Measurements from ENCODE around the gene AP1AR. TPM values are rescaled to one million over a fixed set of nuclear protein-coding genes. Genes with fewer than 3 reads are reported as not detected.
"Not testable (repeated sequence)": the region's sequence is repeated elsewhere in the genome, so short reads cannot be mapped to it uniquely, and the experiment has no call there.

AP1AR gene
- total RNA-seq, 4 donors from 2014 or later: 15.0 to 20.4 (median 16.6) TPM

- no peak overlapping the region for H3K27ac ChIP-seq
- no peak for DNase-seq
- intact Hi-C loops (cut with DNase I): no loop called here
- no peaks in the 10 kb centered on the region for H3K27me3 ChIP-seq
- TF ChIP-seq CTCF (IDR thresholded peaks at IDR 0.05): no peak
- TF ChIP-seq POLR2A (IDR thresholded peaks at IDR 0.05): no peak
- H3K9me3 ChIP-seq: no peaks in the 10 kb centered on the region
- no peaks in the 10 kb centered on the region for H3K36me3 ChIP-seq
- H3K4me3 ChIP-seq (replicated peaks in 1 of 3): no peak overlapping the region
- WGBS, 2 donors: 86 to 91% methylated on average over 4 of the region's 4 CpGs
- H3K4me1 ChIP-seq: peaks cover 0 to 26% of the 10 kb centered on the region in 2 donors
These were observed 68.1 kb downstream of the AP1AR start for GRCh38 chr4:112299721-112300120.

GRCh38 chr4:112302320-112303274, 71.0 kb downstream of the AP1AR start:
- Histone ChIP-seq H3K4me1 (peaks cover 0 to 21% of the 10 kb centered on the region in 2 donors), H3K27me3 (no peaks in the 10 kb centered on the region), H3K9me3 (no peaks in the 10 kb centered on the region), H3K36me3 (no peaks in the 10 kb centered on the region), H3K4me3 (replicated peaks in 1 of 3) (no peak overlapping the region), H3K27ac (no peak overlapping the region)
- 78 to 83% methylated on average over 5 of the region's 5 CpGs for WGBS, 2 donors
- intact Hi-C loops (cut with DNase I): no loop called here
- no peak for TF ChIP-seq CTCF (IDR thresholded peaks at IDR 0.05)
- no peak for TF ChIP-seq POLR2A (IDR thresholded peaks at IDR 0.05)
- no peak for DNase-seq

- intact Hi-C loops (cut with DNase I); H3K9me3 ChIP-seq; H3K27ac ChIP-seq; DNase-seq; H3K27me3 ChIP-seq; H3K36me3 ChIP-seq; H3K4me3 ChIP-seq (replicated peaks in 1 of 3); H3K4me1 ChIP-seq: not testable (repeated sequence)
- 58 to 77% methylated on average over 3 of the region's 3 CpGs for WGBS, 2 donors
These were observed 73.9 kb downstream of the AP1AR start for GRCh38 chr4:112305477-112305876.

GRCh38 chr4:112309263-112309791, 77.7 kb downstream of the AP1AR start:
- intact Hi-C loops (cut with DNase I); H3K4me1 ChIP-seq; H3K36me3 ChIP-seq; H3K4me3 ChIP-seq (replicated peaks in 1 of 3); DNase-seq; H3K9me3 ChIP-seq; H3K27ac ChIP-seq; H3K27me3 ChIP-seq: not testable (repeated sequence)
- WGBS, 2 donors: 22 to 48% methylated on average over 10 to 12 of the region's 12 CpGs

- WGBS, 2 donors: 66 to 75% methylated on average over 5 of the region's 5 CpGs
- TF ChIP-seq POLR2A (IDR thresholded peaks at IDR 0.05) (no peak), CTCF (IDR thresholded peaks at IDR 0.05) (no peak)
- H3K4me3 ChIP-seq (replicated peaks in 1 of 3): no peak overlapping the region
- intact Hi-C loops (cut with DNase I): no loop called here
- no peaks in the 10 kb centered on the region for H3K27me3 ChIP-seq
- H3K4me1 ChIP-seq: peaks cover 0 to 5% of the 10 kb centered on the region in 2 donors
- H3K36me3 ChIP-seq: no peaks in the 10 kb centered on the region
- DNase-seq: no peak
- no peak overlapping the region for H3K27ac ChIP-seq
- H3K9me3 ChIP-seq: no peaks in the 10 kb centered on the region
These were observed 79.9 kb downstream of the AP1AR start for GRCh38 chr4:112311516-112311915.

GRCh38 chr4:112312610-112313239, 81.1 kb downstream of the AP1AR start:
- no peaks in the 10 kb centered on the region for H3K36me3 ChIP-seq
- 88 to 89% methylated on average over 5 of the region's 5 CpGs for WGBS, 2 donors
- H3K9me3 ChIP-seq: no peaks in the 10 kb centered on the region
- H3K4me3 ChIP-seq (replicated peaks in 1 of 3): no peak overlapping the region
- H3K27ac ChIP-seq: no peak overlapping the region
- peaks cover 0 to 5% of the 10 kb centered on the region in 2 donors for H3K4me1 ChIP-seq
- TF ChIP-seq POLR2A (IDR thresholded peaks at IDR 0.05) (no peak), CTCF (IDR thresholded peaks at IDR 0.05) (no peak)
- intact Hi-C loops (cut with DNase I): no loop called here
- H3K27me3 ChIP-seq: no peaks in the 10 kb centered on the region
- no peak for DNase-seq
